GF-D8 (cell line): ENCODE results near the gene SLC12A6.

Experiments
- DNase-seq: peaks from one replicate; lab custom pipeline; 2025; lab: John Stamatoyannopoulos, UW

The SLC12A6 gene

DNA sequence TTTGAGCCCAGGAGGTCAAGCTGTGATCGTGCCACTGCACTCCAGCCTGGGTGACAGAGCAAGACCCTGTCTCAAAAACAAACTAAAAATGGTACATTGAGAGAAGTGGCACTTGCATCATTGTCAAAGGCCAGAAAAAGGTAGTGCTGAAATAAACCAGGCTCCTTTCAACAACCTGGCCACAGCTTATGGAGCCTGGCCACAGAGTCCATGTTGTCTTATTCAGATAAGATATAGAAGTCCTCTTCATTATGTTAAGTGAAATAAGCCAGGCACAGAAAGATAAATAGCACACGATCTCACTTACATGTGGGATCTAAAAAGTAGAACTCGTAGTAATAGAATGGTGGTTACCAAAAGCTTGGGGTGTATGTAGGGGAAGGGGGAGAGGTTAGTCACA, 78.0 kb downstream of the SLC12A6 start:
- DNase-seq: no peak

- DNase-seq: no peak
Measured at GRCh38 chr15:34258151-34258550, 79.4 kb downstream of the SLC12A6 start.

DNA sequence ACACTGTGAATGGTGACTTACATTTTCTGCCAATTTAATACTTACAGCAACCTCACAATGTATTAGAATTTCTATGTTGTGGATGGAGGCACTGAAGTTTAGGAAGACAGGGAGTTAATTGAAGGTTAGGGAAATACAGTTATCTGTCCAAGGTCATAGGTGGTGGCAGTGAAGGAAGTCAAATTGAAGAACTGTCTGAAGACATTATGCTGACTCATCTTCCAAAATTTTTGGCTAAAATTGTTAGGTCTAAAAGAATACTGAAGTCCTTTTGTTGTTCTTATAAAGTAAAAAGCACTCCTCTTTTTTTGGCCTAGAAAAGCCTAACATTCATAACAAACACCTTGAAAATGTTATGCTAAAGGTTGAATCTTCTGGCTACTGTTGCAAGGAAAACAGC, 85.0 kb downstream of the SLC12A6 start:
- DNase-seq: no peak

DNA sequence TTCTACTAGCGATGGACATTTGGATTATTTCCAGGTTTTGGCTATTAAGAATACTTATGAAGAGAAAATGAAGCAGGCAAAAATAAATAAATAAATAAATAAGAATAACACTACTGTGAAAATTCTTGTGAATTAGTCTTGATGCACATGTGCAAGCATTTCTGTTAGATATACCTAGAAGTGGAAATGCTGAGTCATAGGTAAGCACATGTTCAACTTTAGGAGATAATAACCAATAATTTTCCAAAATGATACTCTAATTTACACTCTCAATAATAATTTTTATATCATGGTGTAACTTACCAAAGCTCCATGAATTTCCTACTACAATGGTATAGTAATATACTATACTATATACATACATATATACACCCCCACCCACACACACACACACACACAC, 89.4 kb downstream of the SLC12A6 start:
- DNase-seq: no peak

DNA sequence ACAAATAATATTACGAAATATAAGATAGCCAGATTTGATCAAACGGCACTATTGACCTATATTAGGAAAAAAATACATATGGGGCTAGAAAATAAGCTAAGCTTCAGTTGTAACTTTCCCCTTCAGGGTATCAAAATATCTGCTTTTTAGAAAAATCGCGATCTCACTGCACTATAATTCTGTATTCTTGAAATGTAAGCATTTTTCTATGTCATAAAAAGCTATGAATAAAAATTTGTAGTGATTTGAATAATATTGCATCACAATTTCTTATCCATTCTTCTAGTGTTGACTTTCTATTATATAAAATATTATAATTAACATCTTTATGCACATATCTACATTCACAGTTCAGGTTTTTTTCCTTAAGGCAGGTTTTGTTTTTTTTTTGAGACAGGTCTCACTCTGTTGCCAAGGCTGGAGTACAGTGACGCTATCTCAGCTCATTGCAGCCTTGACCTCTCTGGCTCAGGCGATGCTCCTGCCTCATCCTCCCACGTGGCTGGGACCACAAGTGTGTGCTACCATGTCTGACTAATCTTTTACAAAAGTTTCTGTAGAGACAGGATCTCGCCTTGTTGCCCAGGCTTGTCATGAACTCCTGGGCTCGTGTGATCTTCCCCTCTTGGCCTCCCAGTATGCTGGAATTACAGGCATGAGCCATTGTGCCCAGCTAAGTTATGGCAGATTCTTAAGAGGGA, 91.2 kb downstream of the SLC12A6 start:
- no peak for DNase-seq

- DNase-seq: no peak
Measured at GRCh38 chr15:34243226-34243625, 94.4 kb downstream of the SLC12A6 start.

DNA sequence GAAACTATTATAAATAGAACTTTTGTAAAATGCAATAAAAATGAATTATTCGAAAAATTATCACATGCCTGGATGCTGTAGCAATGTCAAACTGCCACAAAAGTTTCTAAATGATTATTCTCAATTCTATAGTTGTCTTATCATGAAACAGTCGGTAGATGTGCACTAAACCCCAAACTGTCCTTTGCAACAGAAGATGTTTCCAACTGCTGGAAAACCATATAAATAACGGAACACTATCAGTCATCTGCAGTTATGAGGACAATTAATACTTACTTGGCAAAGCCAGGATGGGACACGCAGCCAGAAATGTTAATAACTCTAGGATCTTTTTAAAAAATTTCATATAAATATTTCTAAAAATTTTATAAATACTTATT, 95.3 kb downstream of the SLC12A6 start:
- DNase-seq: no peak

- DNase-seq: no peak
Measured at GRCh38 chr15:34241376-34242330, 95.9 kb downstream of the SLC12A6 start.

DNA sequence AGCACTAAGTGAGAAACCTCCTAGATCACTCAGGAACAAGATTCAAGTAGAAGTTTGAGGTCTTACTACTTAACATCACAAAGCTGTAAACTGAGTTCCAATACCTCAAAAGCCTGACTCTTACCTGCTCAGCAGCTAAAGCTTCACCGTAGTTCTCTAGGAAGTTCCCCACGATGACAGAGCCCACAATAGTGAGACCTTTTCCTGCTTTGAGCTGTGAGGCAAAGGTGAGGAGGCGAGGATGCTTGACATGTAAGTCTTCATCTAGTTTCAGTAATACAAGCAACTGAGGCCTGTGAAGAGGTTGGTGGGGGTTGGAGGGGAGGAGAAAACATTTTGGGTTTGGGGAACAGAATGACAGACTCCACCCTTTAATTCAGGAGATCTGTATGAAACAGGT, 97.0 kb downstream of the SLC12A6 start:
- DNase-seq: no peak

DNA sequence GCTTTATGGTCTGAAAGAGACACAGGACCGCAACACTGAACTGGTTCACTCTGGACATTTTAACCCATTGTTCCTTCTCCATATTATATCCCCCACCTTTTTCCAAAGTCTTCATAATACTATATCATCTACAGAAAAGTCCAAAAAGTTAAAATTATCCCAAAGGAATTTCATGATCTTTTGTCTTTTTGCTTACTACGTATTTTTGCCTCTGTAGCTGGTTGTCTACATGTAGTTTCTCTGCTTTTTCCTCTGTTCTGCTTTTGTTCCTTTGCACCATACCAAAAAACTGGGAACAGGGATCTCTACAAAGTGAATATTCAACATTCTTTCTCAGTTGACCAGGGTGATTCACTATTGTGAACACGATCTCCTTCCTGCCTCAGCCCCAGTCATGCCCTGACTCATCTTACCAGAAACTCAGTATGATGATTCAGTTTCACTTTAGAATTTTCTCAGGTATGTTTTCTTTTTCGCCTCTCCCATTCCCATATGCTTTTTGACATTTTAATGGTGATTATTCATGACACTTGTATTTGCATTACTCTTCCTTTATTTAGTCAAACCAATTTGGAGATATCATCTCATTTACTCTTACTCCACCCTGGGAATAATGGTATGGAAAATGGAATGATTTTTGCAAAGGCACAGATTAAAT, 98.3 kb downstream of the SLC12A6 start:
- DNase-seq: no peak

GRCh38 chr15:34233614-34234013, 104.0 kb downstream of the SLC12A6 start:
- DNase-seq: no peak

DNA sequence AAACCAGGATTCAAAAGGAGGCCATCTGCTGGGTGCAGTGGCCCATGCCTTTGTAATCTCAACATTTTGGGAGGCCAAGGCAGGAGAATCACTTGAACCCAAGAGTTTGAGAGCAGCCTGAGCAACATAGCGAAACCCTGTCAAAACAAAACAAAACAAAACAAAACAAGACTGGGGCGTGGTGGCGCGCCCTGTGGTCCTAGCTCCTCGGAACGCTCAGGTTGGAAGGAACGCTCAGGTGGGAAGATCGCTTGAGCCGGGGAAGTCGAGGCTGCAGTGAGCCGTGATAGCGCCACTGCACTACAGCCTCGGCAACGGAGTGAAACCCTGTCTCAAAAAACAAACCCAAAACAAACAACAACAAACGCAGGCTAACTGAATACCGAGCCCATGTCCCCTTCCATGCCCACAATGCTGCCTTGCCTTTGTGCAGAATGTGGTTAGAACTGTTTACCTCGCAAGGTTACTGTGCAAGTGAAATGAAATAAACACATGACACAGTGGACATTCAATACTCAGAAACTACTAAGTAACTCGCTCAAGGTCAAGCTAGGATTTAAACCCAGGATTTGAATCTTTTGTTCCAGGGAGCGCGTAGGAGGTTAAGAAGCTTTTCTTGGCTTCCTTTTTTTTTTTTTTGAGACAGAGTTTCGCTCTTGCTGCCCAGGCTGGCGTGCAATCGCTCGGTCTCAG, 113.5 kb downstream of the SLC12A6 start:
- no peak for DNase-seq

DNA sequence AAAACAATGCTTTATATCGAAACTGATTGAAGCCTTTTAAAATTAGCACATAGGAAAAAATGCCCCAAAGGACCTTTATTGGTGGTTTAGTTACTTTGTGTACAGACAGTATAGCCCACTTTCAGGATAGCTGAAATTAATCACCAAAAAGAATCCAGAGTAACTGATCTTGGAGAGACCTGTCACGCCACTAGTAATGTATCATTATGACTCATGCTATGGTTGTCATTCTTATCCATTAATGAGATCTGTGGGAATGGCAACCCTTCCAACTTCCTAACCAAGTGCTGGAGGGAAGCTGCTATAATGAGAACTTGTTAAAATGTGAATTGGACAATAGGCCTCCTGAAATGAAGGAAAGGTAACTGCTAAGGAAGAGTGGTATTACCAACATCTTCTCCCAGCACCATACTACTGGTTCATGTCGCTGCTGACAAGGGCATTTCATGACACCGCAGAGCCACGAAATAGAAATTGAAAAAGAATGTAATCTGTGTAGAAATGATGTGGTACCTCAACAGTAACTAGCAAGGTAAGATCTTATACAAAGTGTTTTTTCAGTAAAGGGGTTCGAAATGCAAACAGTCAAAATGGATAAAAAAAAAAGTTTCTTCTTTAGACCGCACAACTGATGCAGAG, 119.9 kb downstream of the SLC12A6 start:
- DNase-seq: no peak

- DNase-seq: no peak
Measured at GRCh38 chr15:34216527-34217270, 120.9 kb downstream of the SLC12A6 start.

DNA sequence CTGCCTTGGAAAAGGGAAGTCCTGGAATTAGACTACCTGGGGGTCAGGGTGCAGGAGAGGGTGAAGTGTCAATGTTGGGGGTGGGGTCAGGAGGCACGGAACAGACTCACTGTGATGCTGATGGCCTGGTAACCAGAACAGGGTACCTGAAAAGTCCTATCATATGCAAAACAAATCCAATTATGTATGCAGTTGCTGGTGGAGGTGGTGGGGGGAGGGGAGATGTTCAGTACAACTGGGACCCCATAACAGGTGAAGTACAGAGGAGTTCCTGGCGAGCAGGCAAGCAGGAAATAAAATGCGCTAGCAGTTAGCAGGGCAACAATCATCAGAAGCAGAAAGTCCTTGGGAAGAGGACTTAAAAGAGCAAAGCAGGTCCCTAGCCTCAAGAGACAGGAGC, 123.4 kb downstream of the SLC12A6 start:
- DNase-seq: no peak

DNA sequence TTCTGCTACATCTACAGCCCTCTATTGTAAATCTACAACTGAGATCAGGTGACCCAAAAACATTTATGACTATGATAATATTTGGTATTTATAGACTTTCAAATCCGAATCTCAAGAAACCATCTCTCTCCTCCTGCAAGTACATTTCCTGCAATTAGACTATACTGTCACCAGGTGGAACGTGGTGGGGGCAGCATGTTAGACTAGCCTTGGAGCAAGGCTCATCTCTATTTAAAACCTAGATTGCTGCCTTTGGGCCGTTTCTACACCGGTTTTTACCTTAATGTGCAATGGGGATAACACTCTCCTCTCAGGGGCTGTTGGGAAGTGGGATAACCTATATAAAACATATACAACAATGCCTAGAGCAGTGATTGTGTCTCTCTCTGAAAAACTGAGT, 123.9 kb downstream of the SLC12A6 start:
- DNase-seq: no peak

GRCh38 chr15:34209421-34210282, 127.9 kb downstream of the SLC12A6 start, which contains the start of gene KATNBL1:
Gene KATNBL1 (minus strand): TSS chr15:34210096. CDS start chr15:34163676, 46,420 bp downstream.
- DNase-seq: peak; percentile 35

- no peak for DNase-seq
Measured at GRCh38 chr15:34206011-34206410, 131.6 kb downstream of the SLC12A6 start.

GRCh38 chr15:34203936-34204335, 133.6 kb downstream of the SLC12A6 start:
- DNase-seq: no peak

- DNase-seq: no peak
Measured at GRCh38 chr15:34203305-34203704, 134.3 kb downstream of the SLC12A6 start.
